Measurements from ENCODE around the gene EVPL.
"Not testable (repeated sequence)": the region's sequence is repeated elsewhere in the genome, so short reads cannot be mapped to it uniquely, and the experiment has no call there.

EVPL gene

DNA sequence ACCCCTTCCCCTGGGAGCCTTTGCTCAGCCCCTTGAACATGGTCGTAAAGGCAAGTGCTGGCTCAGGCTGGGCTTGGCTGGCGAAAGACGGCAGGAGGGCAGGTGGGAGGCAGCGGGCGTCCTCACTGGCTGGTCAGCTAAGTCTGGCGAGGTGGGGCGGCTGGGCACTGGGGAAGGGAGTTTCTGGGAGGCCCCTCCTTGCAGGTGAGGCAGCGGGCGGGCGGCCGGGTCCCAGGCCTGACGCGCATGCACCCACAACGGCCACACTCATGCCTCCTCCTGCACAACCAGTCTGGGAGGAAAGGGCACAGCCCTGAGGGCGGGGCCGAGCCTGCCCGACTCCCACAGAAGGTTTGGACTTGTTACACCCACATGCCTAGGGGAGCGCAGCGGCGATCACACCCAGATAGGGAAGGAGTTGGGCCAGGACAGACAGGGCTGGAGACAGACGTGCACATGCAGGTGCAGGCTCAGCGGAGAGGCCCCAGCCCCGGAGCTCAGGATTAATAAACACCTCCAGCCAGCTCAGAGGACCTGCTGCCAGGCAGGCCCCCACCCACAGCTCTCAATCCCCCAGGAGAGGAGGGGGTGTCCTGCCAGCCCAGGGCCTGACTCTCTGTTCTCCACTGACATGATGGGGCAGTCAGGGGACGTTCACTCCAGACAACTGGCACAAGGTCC lies at the start of gene EVPL:
EVPL (minus strand) TSS at position 148 of the 681 bp plus-strand sequence; CDS start at position 40, 108 bp downstream.
- no peak for DNase-seq (ENCODE audit: low read depth)

DNA sequence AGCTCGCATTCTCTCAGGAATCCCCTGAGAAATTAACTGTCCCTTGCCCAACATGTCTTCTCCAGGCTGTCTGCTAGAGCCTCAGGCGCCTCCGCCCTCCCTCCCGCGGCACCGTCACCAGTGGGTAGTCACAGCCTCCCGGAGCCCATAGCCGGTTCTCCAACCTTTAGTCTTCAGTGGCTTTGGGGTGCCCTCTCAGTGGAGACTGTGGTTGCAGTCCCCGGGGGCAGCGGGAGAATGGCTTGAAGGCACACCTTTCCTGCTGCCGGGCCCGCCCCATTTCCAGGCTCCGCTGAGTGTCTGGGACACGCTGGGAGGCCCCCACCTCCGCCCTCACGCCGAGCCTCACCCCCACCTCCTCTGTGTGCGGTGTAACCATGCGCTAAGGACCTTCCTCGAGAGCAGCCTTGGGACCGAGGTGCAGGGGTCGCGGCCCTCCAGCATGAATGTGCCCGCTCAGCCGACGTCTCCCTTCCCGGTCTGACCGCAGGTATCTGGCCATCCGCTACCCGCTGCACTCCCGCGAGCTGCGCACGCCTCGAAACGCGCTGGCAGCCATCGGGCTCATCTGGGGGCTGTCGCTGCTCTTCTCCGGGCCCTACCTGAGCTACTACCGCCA lies 49.1 kb upstream of the EVPL start:
- DNase-seq (ENCODE audit: low read depth), result no peak

DNA sequence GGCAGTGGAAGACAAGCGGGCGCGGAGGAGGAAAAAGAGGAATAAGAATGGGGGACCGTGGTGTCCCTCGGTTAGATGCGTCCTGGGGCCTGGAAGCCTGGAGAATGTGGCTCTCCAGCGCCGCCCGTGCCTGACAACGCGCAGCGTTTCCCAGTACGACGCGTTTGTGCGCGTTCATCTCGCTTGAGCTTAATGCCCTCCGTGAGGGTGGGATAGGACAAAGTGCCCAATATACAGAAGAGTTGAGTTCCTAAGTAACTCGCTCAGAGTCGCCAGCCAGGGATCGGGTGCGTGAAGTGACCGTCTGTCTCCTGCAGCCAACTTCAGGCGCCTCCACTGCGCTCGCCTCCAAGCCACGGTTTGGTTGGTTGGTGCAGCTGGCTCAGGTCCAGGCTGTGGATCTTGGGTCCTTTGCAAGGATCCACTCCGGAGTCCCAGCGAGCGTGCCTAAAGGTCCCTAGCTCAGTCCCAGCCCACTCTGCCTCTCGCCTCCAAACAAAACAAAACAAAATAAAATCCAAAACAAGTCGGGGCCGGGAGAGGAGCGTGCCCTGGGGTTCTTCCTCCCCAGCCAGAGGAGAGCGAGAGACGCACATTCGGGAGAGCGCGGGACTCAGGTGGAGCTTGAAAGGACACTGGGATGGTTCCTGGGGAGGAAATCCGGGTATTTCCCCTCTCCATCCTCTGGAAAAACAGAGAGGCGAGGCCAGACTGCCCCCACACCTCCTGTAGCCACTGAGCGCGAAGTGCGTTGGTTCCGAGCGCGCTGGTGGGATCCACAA lies 48.4 kb upstream of the EVPL start:
- DNase-seq (ENCODE audit: low read depth), result no peak

DNA sequence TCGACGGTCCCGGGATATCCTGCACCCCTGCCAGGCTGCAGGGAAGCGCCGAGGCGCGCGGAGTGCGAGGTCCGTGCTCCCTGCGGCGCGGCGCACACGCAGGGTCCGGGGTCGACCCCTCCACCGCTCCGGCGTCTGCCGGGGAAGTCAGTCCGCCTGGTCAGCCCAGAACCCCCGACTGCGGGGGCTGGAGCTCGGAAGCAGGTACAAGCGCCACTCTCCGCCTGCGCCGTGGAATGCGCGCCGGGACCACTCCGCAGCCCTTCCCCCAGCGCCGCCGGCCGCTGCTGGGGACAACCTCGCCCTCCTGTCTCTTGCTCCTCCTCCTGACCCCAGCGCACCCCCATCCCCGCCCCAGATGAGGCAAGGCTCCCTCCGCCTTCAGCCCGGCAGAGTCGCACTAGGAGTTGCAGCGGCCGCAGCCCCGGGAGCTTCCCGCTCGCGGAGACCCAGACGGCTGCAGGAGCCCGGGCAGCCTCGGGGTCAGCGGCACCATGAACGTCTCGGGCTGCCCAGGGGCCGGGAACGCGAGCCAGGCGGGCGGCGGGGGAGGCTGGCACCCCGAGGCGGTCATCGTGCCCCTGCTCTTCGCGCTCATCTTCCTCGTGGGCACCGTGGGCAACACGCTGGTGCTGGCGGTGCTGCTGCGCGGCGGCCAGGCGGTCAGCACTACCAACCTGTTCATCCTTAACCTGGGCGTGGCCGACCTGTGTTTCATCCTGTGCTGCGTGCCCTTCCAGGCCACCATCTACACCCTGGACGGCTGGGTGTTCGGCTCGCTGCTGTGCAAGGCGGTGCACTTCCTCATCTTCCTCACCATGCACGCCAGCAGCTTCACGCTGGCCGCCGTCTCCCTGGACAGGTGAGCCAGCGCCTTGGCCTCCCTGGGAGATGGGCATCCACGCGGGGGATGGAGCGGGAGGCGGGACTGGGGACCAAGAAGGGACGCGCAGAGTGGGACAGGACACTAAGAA lies 47.6 kb upstream of the EVPL start, which contains the start of gene GALR2:
GALR2 (plus strand) TSS at position 392 of the 974 bp plus-strand sequence; CDS start at position 495, 103 bp downstream.
- DNase-seq (ENCODE audit: low read depth), result no peak

DNA sequence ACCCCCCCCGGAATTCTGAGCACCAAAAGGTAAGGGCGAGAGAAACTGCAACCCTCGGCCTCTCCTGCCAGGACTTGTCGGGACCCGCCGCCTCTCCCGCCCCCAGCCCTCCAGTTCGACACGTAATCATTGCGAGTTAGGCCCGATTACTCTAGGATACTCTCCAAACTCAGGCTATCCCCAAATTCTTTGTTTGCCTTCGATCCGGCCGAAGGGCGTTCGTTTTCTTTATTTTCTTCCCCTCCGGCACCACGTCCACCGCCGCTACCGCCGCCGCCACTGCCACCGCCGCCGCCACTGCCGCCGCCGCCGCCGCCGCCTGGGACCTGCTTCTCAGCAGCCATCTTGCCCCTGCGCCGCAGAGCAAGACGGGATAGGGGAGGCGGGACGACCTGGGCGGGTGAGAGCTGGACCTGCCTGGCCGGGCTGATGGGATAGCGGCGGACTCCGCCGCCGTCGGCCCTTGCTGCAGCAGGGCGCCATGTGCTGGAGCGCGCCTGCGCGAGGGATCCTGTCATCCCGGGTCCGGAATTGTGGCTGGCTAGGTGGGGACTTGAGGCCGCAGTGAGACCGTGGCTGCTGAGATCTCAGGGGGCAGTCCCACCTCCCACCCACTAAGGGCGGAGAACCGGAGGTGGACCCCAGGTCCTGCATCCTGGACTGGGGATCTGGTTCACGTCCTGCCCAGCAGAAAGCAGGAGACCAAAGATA lies 45.2 kb upstream of the EVPL start, which contains the start of gene SRP68:
SRP68 (minus strand) TSS at position 370 of the 711 bp plus-strand sequence; CDS start at position 344, 26 bp downstream.
- peak; percentile 76 for DNase-seq (ENCODE audit: low read depth)

DNA sequence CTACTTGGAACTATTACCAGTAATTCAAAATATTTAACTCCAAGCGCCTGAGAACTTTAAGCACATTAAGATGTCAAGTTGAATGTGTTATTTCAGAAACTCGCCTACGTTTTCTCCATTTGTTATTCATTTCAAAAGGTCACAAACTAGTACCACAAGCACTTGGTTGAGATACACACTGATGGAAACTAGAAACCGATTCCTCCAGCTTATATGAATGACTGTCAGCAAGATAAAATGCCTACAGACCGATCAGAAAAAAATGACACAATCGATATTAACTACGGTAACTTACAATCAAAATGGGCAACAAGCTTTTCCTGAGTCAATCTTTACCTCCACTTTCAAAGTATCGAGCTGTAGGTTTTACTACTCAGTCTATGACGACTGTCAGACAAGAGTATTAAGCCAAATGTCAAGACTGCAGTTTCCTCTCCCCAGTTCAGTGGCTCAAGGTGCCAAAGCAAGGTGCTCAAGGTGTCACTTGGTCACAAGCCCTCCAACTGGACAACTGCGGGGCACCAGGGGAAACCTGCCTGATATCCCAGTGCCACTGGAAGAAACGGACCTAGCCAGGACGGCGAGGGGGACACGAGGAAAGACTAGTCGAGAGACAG lies 44.5 kb upstream of the EVPL start:
- peak; percentile 21 for DNase-seq (ENCODE audit: low read depth)

DNA sequence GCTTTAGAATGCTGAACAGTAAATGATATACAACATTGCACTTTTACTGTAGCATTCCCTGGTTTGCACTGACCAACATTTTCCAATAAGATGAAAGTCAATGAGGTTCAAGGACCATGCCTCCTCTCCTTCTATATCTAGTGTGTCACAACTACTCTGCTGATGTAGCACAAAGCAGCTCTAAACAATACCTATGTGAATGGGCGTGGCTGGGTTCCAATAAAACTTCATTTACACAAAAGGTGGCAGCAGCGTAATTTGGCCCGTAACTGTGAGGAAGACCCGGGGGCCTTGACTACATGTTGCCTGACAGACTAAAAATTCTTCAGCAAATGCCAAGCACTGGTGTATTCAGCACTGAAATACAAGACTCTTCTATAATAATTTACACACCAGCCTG lies 38.7 kb upstream of the EVPL start:
- no peak for DNase-seq (ENCODE audit: low read depth)

DNA sequence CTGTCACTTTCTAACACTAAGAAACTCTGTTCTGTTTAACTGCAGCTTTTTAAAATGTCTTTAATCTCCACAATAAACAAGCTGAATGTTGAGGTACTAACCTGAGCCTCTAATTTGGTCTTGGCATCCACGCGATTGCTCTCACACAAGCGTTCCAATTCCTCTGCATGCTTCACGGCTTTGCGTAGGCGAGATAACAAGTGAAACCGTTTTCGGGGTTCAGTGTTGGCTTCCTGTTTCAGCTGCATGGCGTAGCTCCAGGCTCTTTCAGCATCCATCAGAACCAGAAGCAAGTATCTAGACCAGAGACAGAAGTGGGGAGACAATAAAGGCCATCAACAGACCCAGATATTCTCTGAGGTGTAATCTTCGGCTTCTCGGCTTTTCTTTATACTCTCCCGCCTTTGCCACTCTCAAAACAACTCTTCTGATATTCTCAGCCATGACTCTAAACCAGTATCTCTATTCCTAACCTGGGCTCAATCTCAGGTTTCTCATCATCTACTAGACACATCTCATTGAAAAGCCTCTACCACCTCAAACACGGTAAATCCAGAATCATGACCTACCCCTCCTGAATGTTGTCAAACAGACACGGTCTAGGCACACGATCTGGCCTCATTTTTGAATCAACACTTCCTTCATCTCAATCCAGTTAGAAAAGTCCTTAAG lies 36.9 kb upstream of the EVPL start:
- peak; percentile 45 for DNase-seq (ENCODE audit: low read depth)

DNA sequence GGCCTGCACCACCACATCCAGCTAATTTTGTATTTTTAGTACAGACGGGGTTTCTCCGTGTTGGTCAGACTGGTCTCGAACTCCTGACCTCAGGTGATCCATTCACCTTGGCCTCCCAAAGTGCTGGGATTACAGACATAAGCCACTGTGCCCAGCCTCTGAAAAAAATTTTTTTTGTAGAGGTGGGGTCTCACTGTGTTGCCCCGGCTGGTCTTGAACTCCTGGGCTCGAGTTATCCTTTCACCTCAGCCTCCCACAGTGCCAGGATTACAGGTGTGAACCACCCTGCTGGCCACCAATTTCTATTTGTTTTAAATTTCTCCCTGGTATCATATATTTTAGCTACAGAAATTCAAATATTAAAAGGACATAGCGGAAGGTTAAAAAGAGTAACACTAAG lies 31.2 kb upstream of the EVPL start:
- DNase-seq (ENCODE audit: low read depth), result not testable (repeated sequence)

DNA sequence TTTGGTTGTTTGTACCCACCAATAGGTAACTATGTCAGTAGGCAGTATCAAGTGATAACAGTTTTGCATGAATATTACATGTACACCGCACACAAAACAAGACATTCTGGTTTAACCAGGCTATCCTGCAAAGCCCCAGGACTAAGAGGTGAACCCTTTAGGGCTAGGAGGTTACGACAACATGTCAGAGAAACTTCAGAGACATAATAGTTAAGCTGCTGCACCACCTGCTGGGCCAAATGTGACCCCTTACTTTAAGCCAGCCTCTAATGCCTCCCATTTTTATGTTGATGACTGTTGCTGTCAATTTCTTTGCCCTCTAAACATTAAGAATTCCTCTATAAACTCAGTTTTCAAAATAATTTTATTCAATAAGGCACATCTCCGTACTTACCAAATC lies 29.8 kb upstream of the EVPL start:
- DNase-seq (ENCODE audit: low read depth), result no peak

DNA sequence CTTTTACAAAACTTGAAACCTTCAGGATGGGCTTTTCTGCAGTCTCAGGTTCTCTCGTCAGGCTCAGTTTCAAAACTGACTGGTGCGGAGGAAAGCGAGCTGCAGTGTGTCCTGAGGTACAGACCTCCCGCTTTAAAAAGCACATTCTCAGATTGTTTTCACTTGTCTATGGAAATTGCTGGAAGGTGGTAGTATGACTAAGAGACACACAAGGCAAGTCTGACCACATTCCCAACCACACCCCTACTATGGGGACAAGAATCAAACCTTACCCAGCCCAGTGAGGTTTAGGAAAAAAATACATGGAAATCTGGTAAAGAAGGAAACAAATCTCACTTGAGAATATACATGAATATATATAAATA lies 27.0 kb upstream of the EVPL start:
- DNase-seq (ENCODE audit: low read depth), result no peak

DNA sequence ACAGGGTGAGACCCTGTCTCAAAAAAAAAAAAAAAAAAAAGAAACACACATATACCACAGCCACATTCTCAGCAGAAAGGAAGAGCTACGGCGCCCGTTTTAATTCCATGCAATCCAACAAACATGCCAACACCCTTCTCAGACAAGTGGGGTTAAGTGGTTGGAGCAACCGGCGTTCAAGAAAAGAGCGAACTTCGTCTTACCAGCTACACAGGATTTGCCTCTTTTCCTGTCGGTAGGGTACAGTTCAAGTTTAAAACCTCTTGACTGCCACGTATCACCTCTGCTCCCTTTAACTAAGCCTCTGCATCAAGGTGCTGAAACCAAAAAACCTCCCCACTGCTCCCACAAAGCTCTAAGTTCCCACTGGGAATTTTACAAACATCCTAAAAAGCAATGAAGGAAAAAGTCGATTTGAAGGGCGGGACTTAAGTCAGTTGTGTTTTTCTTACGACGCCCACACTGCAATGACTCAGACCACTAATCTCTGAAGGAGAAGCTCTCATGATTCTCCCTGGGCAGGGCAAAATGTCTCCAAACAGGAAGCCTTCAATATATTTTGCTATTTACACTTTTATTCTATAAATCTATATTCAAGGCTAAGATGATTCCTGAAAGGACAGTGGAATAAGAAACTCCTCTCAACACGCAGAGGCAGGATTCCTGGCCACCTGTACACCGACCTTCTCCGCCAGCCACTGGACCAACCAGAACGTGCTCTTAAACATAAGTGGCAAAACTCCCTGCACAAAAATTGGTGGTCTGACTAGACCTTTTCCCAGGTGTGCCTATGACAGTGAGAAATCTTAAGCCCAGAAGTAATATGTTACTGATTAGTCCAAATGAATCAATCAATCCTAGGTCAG lies 26.4 kb upstream of the EVPL start:
- DNase-seq (ENCODE audit: low read depth), result no peak

DNA sequence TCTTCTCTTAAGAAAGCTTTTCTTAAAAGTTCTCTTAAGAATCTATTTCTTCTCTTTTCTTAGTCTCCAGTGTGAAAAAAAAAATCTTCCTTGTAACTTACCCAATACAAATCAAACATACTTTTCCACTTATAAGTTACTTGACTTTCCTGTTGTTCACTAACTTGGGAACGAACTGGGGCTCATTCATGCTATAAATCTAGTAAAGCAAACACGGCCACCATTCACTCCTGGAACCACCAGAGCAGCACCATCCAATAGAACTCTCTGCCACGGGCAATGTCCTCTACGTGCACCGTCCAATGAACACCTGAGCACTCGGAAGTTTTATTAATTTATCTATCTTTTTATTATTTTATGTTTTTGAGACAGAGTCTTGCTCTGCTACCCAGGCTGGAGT lies 24.5 kb upstream of the EVPL start:
- DNase-seq (ENCODE audit: low read depth), result no peak

DNA sequence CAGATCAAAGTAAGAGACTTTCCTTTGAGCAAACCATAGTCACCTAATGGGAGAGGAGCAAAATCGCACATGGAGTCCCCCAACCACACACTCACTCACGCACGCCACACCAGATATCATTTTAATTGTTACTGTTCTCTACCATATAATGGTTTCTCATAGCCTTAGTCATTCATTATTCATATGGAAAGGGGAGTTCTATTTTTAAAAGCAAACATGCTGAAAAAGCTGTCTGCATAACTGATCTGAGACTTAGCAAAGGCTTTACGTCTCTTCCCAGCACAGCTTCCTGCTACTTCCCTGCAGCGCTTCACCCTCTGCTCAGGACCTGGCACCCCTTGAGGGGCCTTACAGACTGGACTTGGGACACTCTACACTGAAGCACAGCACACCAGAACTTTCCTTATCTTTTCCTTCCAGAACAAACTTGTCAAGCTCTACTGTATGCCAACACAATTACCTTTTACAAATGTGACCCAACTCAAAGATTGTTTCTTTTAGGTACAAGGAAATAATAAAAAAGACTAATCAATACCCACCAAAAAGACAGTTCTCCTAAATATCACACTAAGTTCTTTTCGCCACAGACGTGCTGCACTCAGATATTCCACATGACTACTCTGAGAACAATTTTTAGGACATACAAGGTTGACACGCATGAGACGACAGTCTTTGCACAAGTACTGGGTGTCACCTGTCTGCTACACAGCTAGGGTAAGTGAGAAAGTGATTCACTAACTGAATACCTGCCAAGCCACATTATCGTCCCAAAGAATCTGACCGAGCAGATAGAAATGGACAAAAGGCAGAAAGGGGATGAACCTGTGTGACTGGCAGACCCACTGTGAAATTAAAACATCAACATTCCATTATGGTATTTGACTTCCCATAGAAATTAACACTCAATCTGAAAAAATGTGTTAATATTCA lies 23.7 kb upstream of the EVPL start:
- no peak for DNase-seq (ENCODE audit: low read depth)

DNA sequence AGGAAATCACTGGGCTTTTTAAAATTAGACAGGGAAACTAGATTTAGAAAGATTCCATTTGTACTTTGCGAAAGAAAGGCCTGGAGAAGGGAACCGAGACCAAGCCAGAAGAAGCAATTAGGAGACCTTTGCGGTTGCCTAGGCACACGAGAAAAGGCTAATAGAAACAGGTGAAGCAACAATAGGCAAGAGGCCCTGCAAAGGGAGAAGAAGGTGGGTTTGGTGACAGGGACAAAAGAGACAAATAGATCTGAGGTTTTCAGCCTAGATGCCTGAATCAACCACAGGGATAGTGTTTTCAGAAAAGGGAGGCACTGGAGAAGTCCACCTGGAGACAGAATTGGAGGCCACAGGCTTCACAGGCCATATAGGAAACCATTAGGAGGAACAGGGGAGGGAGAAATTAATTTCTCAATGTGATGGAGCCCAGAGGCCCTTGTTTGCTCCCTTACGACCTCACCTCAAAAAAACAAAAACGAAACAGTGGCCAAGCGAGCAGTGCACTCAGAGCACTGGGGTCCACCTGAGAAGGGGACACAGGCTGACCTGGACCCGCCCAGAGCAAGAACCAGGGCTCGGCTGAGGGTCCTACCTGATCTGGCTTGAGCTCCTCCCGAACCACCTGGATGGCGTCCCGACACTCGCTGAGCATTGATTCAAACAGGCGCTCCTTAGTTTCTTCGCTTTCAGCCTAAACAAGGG lies 22.9 kb upstream of the EVPL start:
- no peak for DNase-seq (ENCODE audit: low read depth)

DNA sequence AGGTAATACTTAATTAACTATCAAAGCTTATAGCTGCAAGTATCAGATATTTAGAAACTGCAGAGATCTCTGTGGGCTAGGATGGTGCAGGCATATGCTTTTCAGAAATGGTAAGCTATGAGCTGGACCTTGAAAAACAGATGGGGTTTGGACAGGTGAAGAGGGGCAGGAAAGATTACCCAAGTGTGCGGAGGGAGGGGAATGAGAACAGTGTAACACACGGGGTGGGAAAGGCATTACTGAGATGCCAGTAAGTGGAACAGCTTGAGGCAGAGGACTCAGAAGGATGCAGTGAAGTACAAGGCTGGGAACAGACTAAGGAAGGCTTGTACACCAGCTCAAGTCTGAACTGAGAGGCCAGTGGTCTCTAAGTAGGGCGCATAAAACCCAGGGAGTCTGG lies 22.1 kb upstream of the EVPL start:
- no peak for DNase-seq (ENCODE audit: low read depth)

DNA sequence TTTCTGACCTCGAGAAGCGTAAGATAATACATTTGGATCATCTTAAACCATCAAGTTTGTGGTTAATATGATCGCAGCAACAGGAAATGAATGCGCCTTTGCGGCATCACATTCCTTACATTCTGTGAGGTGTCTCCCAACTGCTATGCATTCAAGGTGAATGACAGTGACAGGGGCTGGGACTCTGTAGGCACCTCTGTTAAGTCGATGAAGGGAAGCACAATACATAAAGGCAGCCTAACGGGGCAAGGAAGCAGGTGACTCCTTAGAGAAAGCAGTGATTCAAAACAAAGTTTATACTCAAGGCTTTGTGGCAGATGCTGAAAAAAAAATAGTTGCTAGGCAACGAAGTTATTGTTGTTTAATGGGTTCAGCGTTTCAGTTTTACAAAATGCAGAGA lies 21.6 kb upstream of the EVPL start:
- no peak for DNase-seq (ENCODE audit: low read depth)

All from activated T-helper 9 cell treated with anti-CD3 and anti-CD28 coated beads, Interleukin-2, amount 50 U/mL, for 16 hours (primary cell).